Lung microvascular endothelial cell (primary cell): ENCODE measurements around the gene SASH1. TPM values are rescaled to one million over a fixed set of nuclear protein-coding genes. Genes with fewer than 3 reads are reported as not detected.

Experiments used
- DNase-seq, 2 donors: peaks; one replicate each; pipeline versions ENCODE4 v3.0.0 to v3.0.0-alpha.2; 2010; ENCODE audit warnings: low read depth in 2 of 2
- total RNA-seq: library from RNA; depleted of rRNA; stranded (reverse); fragments of >200 nt; gene quantifications from 2 replicates; pipeline ENCODE4 v1.2.1, GENCODE V29; 2014

Gene SASH1
- 54.7 and 116 TPM in 2 replicates for total RNA-seq

GRCh38 chr6:148342350-148343046 is at the start of gene SASH1:
Gene SASH1, plus strand, starts transcription at chr6:148342838. Its CDS starts 230 bp downstream, at chr6:148343068.
- peak; percentile 81 to 85 for DNase-seq

- no peak for DNase-seq
Observed at GRCh38 chr6:148293181-148293995, 49.2 kb upstream of the SASH1 start.

- DNase-seq: no peak
Observed at GRCh38 chr6:148294059-148294458, 48.6 kb upstream of the SASH1 start.

GRCh38 chr6:148295261-148295887 is 47.3 kb upstream of the SASH1 start:
- DNase-seq: no peak

GRCh38 chr6:148296771-148297170 is 45.9 kb upstream of the SASH1 start:
- DNase-seq: no peak

GRCh38 chr6:148298683-148299082 is 44.0 kb upstream of the SASH1 start:
- no peak for DNase-seq

GRCh38 chr6:148303616-148304015 is 39.0 kb upstream of the SASH1 start:
- no peak for DNase-seq

- peak; percentile 16 to 97 for DNase-seq
Observed at GRCh38 chr6:148304976-148305375, 37.7 kb upstream of the SASH1 start.

GRCh38 chr6:148306286-148306685 is 36.4 kb upstream of the SASH1 start:
- DNase-seq: no peak

- DNase-seq: no peak
Observed at GRCh38 chr6:148307405-148307804, 35.2 kb upstream of the SASH1 start.

GRCh38 chr6:148309301-148309700 is 33.3 kb upstream of the SASH1 start:
- peak in 1 of 2 donors; percentile 15 for DNase-seq

- no peak for DNase-seq
Observed at GRCh38 chr6:148311966-148312669, 30.5 kb upstream of the SASH1 start.

GRCh38 chr6:148313488-148313887 is 29.1 kb upstream of the SASH1 start:
- DNase-seq: no peak

- DNase-seq: peak; percentile 12 to 26
Observed at GRCh38 chr6:148316308-148316707, 26.3 kb upstream of the SASH1 start.

GRCh38 chr6:148317051-148317450 is 25.6 kb upstream of the SASH1 start:
- no peak for DNase-seq

- DNase-seq: peak in 1 of 2 donors; percentile 62
Observed at GRCh38 chr6:148317739-148318138, 24.9 kb upstream of the SASH1 start.

GRCh38 chr6:148322704-148323103 is 19.9 kb upstream of the SASH1 start:
- DNase-seq: no peak

- peak in 1 of 2 donors; percentile 66 for DNase-seq
Observed at GRCh38 chr6:148323344-148323743, 19.3 kb upstream of the SASH1 start.

- peak in 1 of 2 donors; percentile 63 for DNase-seq
Observed at GRCh38 chr6:148324297-148324985, 18.2 kb upstream of the SASH1 start.

- no peak for DNase-seq
Observed at GRCh38 chr6:148325316-148326068, 17.1 kb upstream of the SASH1 start.
